ENCODE measurements around the gene IPO13.

The IPO13 gene

GRCh38 chr1:43934101-43934985, 12.4 kb upstream of the IPO13 start:
- peaks cover 32% of the 10 kb centered on the region for H3K4me1 Mint-ChIP-seq (ENCODE audit: low read depth)
- no peak overlapping the region for H3K4me3 Mint-ChIP-seq
- no peaks in the 10 kb centered on the region for H3K36me3 Mint-ChIP-seq (ENCODE audit: low read depth)
- H3K27me3 Mint-ChIP-seq = peaks cover 27% of the 10 kb centered on the region
- H3K27ac Mint-ChIP-seq = no peak overlapping the region
- intact Hi-C loops (cut with micrococcal nuclease) = loop anchor here (1.0 to 2.0 kb wide), 2 partner anchors 171 to 404 kb away; partner anchors contain the start of gene PTPRF
- no peaks in the 10 kb centered on the region for H3K9me3 Mint-ChIP-seq

- intact Hi-C loops (cut with micrococcal nuclease) = loop anchor here (1.0 to 2.0 kb wide), 2 partner anchors 172 to 404 kb away; partner anchors contain the start of gene PTPRF
- peaks cover 38% of the 10 kb centered on the region for H3K4me1 Mint-ChIP-seq (ENCODE audit: low read depth)
- no peak overlapping the region for H3K4me3 Mint-ChIP-seq
Measured at GRCh38 chr1:43934986-43935324, 11.8 kb upstream of the IPO13 start.

GRCh38 chr1:43935711-43936427, 10.9 kb upstream of the IPO13 start:
- intact Hi-C loops (cut with micrococcal nuclease) = loop anchor here (1.0 to 2.0 kb wide), 2 partner anchors 10 to 405 kb away; partner anchors contain the start of genes IPO13 and PTPRF
- H3K36me3 Mint-ChIP-seq (ENCODE audit: low read depth) = no peaks in the 10 kb centered on the region
- no peaks in the 10 kb centered on the region for H3K9me3 Mint-ChIP-seq
- H3K4me1 Mint-ChIP-seq (ENCODE audit: low read depth) = peaks cover 40% of the 10 kb centered on the region
- peak overlapping the region; percentile 45 for H3K4me3 Mint-ChIP-seq
- H3K27ac Mint-ChIP-seq = no peak overlapping the region
- H3K27me3 Mint-ChIP-seq = peaks cover 27% of the 10 kb centered on the region

More at GRCh38 chr1:43934986-43935324, 11.8 kb upstream of the IPO13 start:
- peaks cover 27% of the 10 kb centered on the region for H3K27me3 Mint-ChIP-seq
- no peaks in the 10 kb centered on the region for H3K36me3 Mint-ChIP-seq (ENCODE audit: low read depth)
- no peaks in the 10 kb centered on the region for H3K9me3 Mint-ChIP-seq
- no peak overlapping the region for H3K27ac Mint-ChIP-seq

GRCh38 chr1:43936431-43937151, 10.2 kb upstream of the IPO13 start:
- no peaks in the 10 kb centered on the region for H3K36me3 Mint-ChIP-seq (ENCODE audit: low read depth)
- H3K9me3 Mint-ChIP-seq = no peaks in the 10 kb centered on the region
- H3K27me3 Mint-ChIP-seq = peaks cover 27% of the 10 kb centered on the region
- peaks cover 40% of the 10 kb centered on the region for H3K4me1 Mint-ChIP-seq (ENCODE audit: low read depth)
- intact Hi-C loops (cut with micrococcal nuclease) = loop anchor here (1.0 kb wide), 1 partner anchor 10 kb away; the partner anchor contains the start of gene IPO13
- H3K4me3 Mint-ChIP-seq = peak overlapping the region; percentile 72
- H3K27ac Mint-ChIP-seq = no peak overlapping the region

- Mint-ChIP-seq H3K4me3 (no peak overlapping the region), H3K27ac (no peak overlapping the region), H3K27me3 (peaks cover 27% of the 10 kb centered on the region), H3K36me3 (ENCODE audit: low read depth) (no peaks in the 10 kb centered on the region), H3K9me3 (no peaks in the 10 kb centered on the region), H3K4me1 (ENCODE audit: low read depth) (peaks cover 45% of the 10 kb centered on the region)
- intact Hi-C loops (cut with micrococcal nuclease) = no loop called here
Measured at GRCh38 chr1:43937179-43937865, 9.4 kb upstream of the IPO13 start.

- Mint-ChIP-seq H3K27ac (no peak overlapping the region), H3K27me3 (peaks cover 17% of the 10 kb centered on the region), H3K36me3 (ENCODE audit: low read depth) (peaks cover 7% of the 10 kb centered on the region), H3K9me3 (no peaks in the 10 kb centered on the region), H3K4me3 (no peak overlapping the region), H3K4me1 (ENCODE audit: low read depth) (peaks cover 49% of the 10 kb centered on the region)
- intact Hi-C loops (cut with micrococcal nuclease) = no loop called here
Measured at GRCh38 chr1:43938383-43938782, 8.4 kb upstream of the IPO13 start.

GRCh38 chr1:43938892-43939587, 7.7 kb upstream of the IPO13 start:
- Mint-ChIP-seq H3K36me3 (ENCODE audit: low read depth) (peaks cover 7% of the 10 kb centered on the region), H3K27ac (no peak overlapping the region), H3K4me1 (ENCODE audit: low read depth) (peaks cover 43% of the 10 kb centered on the region), H3K9me3 (no peaks in the 10 kb centered on the region), H3K27me3 (peaks cover 12% of the 10 kb centered on the region), H3K4me3 (no peak overlapping the region)
- intact Hi-C loops (cut with micrococcal nuclease) = no loop called here

- Mint-ChIP-seq H3K27ac (peak overlapping the region; percentile 56), H3K4me1 (ENCODE audit: low read depth) (peaks cover 48% of the 10 kb centered on the region), H3K9me3 (no peaks in the 10 kb centered on the region), H3K36me3 (ENCODE audit: low read depth) (peaks cover 21% of the 10 kb centered on the region), H3K4me3 (no peak overlapping the region), H3K27me3 (no peaks in the 10 kb centered on the region)
- intact Hi-C loops (cut with micrococcal nuclease) = loop anchor here (10.0 kb wide), 1 partner anchor 92 kb away; the partner anchor contains the start of gene SLC6A9
Measured at GRCh38 chr1:43942411-43942810, 4.3 kb upstream of the IPO13 start.

- intact Hi-C loops (cut with micrococcal nuclease) = loop anchor here (10.0 kb wide), 1 partner anchor 90 kb away; the partner anchor contains the start of gene SLC6A9
- Mint-ChIP-seq H3K36me3 (ENCODE audit: low read depth) (peaks cover 33% of the 10 kb centered on the region), H3K27ac (no peak overlapping the region), H3K27me3 (no peaks in the 10 kb centered on the region), H3K4me3 (no peak overlapping the region), H3K9me3 (no peaks in the 10 kb centered on the region), H3K4me1 (ENCODE audit: low read depth) (peaks cover 66% of the 10 kb centered on the region)
Measured at GRCh38 chr1:43944860-43945259, 1.9 kb upstream of the IPO13 start.

GRCh38 chr1:43945674-43946235, 995 bp upstream of the IPO13 start:
- H3K4me1 Mint-ChIP-seq (ENCODE audit: low read depth) = peaks cover 72% of the 10 kb centered on the region

GRCh38 chr1:43947061-43947873, 517 bp downstream of the IPO13 start:
- H3K36me3 Mint-ChIP-seq (ENCODE audit: low read depth) = peaks cover 53% of the 10 kb centered on the region
- intact Hi-C loops (cut with micrococcal nuclease) = loop anchor here (2.0 to 10.0 kb wide), 2 partner anchors 44 to 88 kb away; partner anchors contain the start of genes CCDC24 and SLC6A9
- no peaks in the 10 kb centered on the region for H3K27me3 Mint-ChIP-seq
- H3K9me3 Mint-ChIP-seq = no peaks in the 10 kb centered on the region
- peak overlapping the region; percentile 91 for H3K4me3 Mint-ChIP-seq
- peak overlapping the region; percentile 93 for H3K27ac Mint-ChIP-seq
- H3K4me1 Mint-ChIP-seq (ENCODE audit: low read depth) = peaks cover 76% of the 10 kb centered on the region

More at GRCh38 chr1:43945674-43946235, 995 bp upstream of the IPO13 start:
- Mint-ChIP-seq H3K27me3 (no peaks in the 10 kb centered on the region), H3K9me3 (no peaks in the 10 kb centered on the region), H3K36me3 (ENCODE audit: low read depth) (peaks cover 42% of the 10 kb centered on the region), H3K4me3 (peak overlapping the region; percentile 91), H3K27ac (peak overlapping the region; percentile 93)
- intact Hi-C loops (cut with micrococcal nuclease) = loop anchor here (1.0 to 10.0 kb wide), 5 partner anchors 9 to 89 kb away; partner anchors contain the start of genes ATP6V0B, CCDC24 and SLC6A9

Measured in dendritic cell treated with granulocyte-macrophage colony-stimulating factor and Interleukin-4, amounts not matched to agents 40 ng/mL and 50 ng/mL, for 4 days (primary cell).